ENCODE data around the gene GSK3B. TPM values are rescaled to one million over a fixed set of nuclear protein-coding genes. Genes with fewer than 3 reads are reported as not detected.

The GSK3B gene
- total RNA-seq, 1 donor from 2014 or later: 71.6 TPM

GRCh38 chr3:120103276-120103675 is 9.0 kb upstream of the GSK3B start:
- Histone ChIP-seq H3K4me3 (ENCODE audit: low read depth, low read length) (no peak overlapping the region), H3K27me3 (ENCODE audit: control insufficient read depth, insufficient read depth, low read length) (no peaks in the 10 kb centered on the region), H3K36me3 (ENCODE audit: control insufficient read depth, insufficient read depth, low read length) (no peaks in the 10 kb centered on the region)
- TF ChIP-seq CTCF (IDR thresholded peaks at IDR 0.05; ENCODE audit: insufficient read depth, low read length, poor library complexity, severe bottlenecking): no peak
- no peak for DNase-seq (ENCODE audit: low read depth)

DNA sequence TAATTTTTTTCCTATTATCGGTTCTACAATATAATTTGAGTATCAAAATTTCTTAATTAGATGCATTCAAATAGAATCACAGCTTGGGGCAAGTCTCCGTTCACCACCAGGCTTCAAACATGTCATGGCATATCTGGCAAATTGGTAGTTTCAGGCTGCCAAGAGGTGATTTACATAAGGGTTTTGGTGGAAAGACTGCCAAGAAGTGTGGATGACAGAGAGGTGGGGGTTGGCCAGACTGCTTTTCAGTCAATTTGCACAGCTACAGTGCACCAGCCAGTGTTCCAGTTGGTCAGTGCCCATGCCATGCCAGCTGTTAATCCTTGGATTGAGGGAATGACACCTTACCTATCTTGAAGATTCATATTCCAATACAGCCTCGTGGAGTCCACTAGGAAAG is 8.4 kb upstream of the GSK3B start:
- Histone ChIP-seq H3K36me3 (ENCODE audit: control insufficient read depth, insufficient read depth, low read length) (no peaks in the 10 kb centered on the region), H3K4me3 (ENCODE audit: low read depth, low read length) (no peak overlapping the region), H3K27me3 (ENCODE audit: control insufficient read depth, insufficient read depth, low read length) (no peaks in the 10 kb centered on the region)
- DNase-seq (ENCODE audit: low read depth): no peak
- TF ChIP-seq CTCF (IDR thresholded peaks at IDR 0.05; ENCODE audit: insufficient read depth, low read length, poor library complexity, severe bottlenecking): no peak

- no peak for TF ChIP-seq CTCF (IDR thresholded peaks at IDR 0.05; ENCODE audit: insufficient read depth, low read length, poor library complexity, severe bottlenecking)
- Histone ChIP-seq H3K27me3 (ENCODE audit: control insufficient read depth, insufficient read depth, low read length) (no peaks in the 10 kb centered on the region), H3K4me3 (ENCODE audit: low read depth, low read length) (no peak overlapping the region), H3K36me3 (ENCODE audit: control insufficient read depth, insufficient read depth, low read length) (no peaks in the 10 kb centered on the region)
- DNase-seq (ENCODE audit: low read depth): no peak
Observed at GRCh38 chr3:120102232-120102631, 8.0 kb upstream of the GSK3B start.

DNA sequence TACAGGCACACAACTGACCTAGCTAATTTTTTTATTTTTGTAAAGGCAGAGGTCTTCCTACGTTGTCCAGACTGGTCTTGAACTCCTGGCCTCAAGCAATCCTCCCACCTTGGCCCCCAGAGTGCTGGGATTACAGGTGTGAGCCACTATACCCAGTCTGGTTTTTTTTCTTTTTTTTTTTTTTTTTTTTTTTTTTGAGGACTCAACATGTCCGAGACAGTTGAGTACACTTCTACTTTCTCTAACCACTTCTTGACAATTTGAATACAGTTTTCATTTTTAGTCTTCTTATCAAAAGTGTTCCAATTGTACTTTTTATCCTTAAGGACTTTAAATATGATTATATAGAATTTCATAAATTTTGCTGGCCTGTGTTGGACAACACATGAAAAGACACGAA is 7.4 kb upstream of the GSK3B start:
- DNase-seq (ENCODE audit: low read depth): no peak
- no peak overlapping the region for H3K4me3 ChIP-seq (ENCODE audit: low read depth, low read length)
- TF ChIP-seq CTCF (IDR thresholded peaks at IDR 0.05; ENCODE audit: insufficient read depth, low read length, poor library complexity, severe bottlenecking): no peak
- H3K36me3 ChIP-seq (ENCODE audit: control insufficient read depth, insufficient read depth, low read length): no peaks in the 10 kb centered on the region
- no peaks in the 10 kb centered on the region for H3K27me3 ChIP-seq (ENCODE audit: control insufficient read depth, insufficient read depth, low read length)

DNA sequence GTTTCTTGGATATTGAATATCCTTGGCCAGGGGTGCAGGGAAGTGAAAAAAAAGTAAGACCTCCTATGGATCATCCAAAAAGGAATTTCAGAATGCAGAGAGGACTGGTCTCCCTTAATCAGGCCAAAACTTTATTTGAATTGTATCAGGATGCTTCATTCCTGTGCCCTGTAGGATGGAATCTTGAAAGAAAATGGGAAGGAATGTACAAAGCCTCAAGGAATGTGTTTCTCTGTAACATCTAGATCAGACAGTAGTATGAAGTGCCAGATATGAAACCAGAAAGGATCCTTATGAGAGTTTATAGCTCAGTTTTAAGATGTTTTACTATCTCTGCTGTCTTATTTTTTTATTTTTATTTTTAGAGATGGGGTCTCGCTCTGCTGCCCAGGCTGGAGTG is 6.5 kb upstream of the GSK3B start:
- no peak for DNase-seq (ENCODE audit: low read depth)
- TF ChIP-seq CTCF (IDR thresholded peaks at IDR 0.05; ENCODE audit: insufficient read depth, low read length, poor library complexity, severe bottlenecking): no peak
- Histone ChIP-seq H3K36me3 (ENCODE audit: control insufficient read depth, insufficient read depth, low read length) (no peaks in the 10 kb centered on the region), H3K4me3 (ENCODE audit: low read depth, low read length) (no peak overlapping the region), H3K27me3 (ENCODE audit: control insufficient read depth, insufficient read depth, low read length) (no peaks in the 10 kb centered on the region)

DNA sequence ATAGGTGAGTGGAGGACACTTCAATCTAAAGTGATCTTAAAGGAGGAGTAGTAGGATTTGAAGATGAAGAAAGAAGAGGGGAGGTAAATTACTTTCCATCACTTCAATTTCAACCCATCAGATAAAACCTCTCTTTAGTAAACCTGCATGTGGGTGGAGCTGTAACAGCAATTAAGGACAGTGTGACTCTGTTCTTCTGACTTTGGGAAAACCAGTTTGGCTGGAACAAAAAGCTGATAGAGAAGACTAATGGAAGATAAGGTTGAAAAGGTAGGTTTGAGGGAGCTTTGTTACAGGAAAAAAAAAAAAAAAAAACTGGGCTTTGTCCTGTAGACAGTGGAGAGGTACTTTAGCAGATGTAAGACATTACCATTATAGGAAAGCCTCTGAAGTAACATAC is 4.5 kb upstream of the GSK3B start:
- DNase-seq (ENCODE audit: low read depth): no peak
- no peaks in the 10 kb centered on the region for H3K36me3 ChIP-seq (ENCODE audit: control insufficient read depth, insufficient read depth, low read length)
- no peak overlapping the region for H3K4me3 ChIP-seq (ENCODE audit: low read depth, low read length)
- H3K27me3 ChIP-seq (ENCODE audit: control insufficient read depth, insufficient read depth, low read length): no peaks in the 10 kb centered on the region
- TF ChIP-seq CTCF (IDR thresholded peaks at IDR 0.05; ENCODE audit: insufficient read depth, low read length, poor library complexity, severe bottlenecking): no peak

Data from kidney epithelial cell (primary cell).